ENCODE measurements around the gene DGKE. TPM values are rescaled to one million over a fixed set of nuclear protein-coding genes. Genes with fewer than 3 reads are reported as not detected.

Gene DGKE

DNA sequence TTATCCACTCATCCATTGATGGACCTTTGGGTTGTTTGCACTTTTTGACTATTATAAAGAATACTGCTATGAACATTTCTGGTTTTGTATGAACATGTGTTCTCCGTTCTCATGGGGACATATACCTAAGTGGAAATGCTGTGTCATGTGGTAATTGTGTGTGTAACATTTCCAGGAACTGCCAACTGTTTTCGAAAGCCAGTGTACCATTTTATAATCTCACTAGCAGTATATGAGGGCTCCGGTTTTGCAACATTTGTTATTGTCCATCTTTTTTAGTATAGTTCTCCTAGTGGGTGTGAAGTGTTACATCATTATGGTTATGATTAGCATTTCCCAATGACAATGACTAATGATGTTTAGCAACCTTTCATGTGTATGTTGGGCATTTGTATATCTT, 85.0 kb downstream of the DGKE start:
- no peak overlapping the region for H3K4me2 ChIP-seq (ENCODE audit: insufficient read depth, low read length, poor library complexity, severe bottlenecking)
- H2BK15ac ChIP-seq (ENCODE audit: low read length) = no peak overlapping the region
- DNase-seq (ENCODE audit: low spot score) = no peak
- no peak overlapping the region for H3K14ac ChIP-seq (ENCODE audit: low read length)
- no peak overlapping the region for H2AFZ ChIP-seq (ENCODE audit: low read length)
- no peak overlapping the region for H2BK120ac ChIP-seq (ENCODE audit: low read depth, low read length)
- H3K27ac ChIP-seq (replicated peaks; ENCODE audit: low read length) = no peak overlapping the region
- H3K23ac ChIP-seq (ENCODE audit: low read depth, low read length, poor library complexity) = no peak overlapping the region
- no peaks in the 10 kb centered on the region for H3K27me3 ChIP-seq (ENCODE audit: control insufficient read depth in 3 of 3, insufficient read depth in 3 of 3, low read depth in 1 of 3, low read length in 3 of 3)
- H3K79me1 ChIP-seq (ENCODE audit: low read depth, low read length) = no peaks in the 10 kb centered on the region
- no peak overlapping the region for H3K18ac ChIP-seq (ENCODE audit: low read length)
- no peak overlapping the region for H2AK5ac ChIP-seq (ENCODE audit: low read depth, low read length)
- H2BK5ac ChIP-seq (ENCODE audit: low read length) = no peak overlapping the region
- H4K91ac ChIP-seq (ENCODE audit: low read depth, low read length, poor library complexity) = no peak overlapping the region
- no peak overlapping the region for H3K4me3 ChIP-seq (ENCODE audit: low read length in 2 of 2)
- H4K8ac ChIP-seq (ENCODE audit: low read depth, low read length) = no peak overlapping the region
- no peak overlapping the region for H3K4ac ChIP-seq (ENCODE audit: low read length)
- no CpG with 5 or more reads among the region's 3 CpGs for WGBS, 2 donors (ENCODE audit: extremely low coverage in 2 of 2, insufficient read length in 2 of 2, insufficient replicate concordance in 1 of 2)
- no peaks in the 10 kb centered on the region for H3K9me3 ChIP-seq (replicated peaks in 1 of 2; ENCODE audit: control insufficient read depth in 2 of 2, insufficient read depth in 1 of 2, low read depth in 1 of 2, low read length in 2 of 2)
- no peaks in the 10 kb centered on the region for H3K36me3 ChIP-seq (replicated peaks in 1 of 2; ENCODE audit: control insufficient read depth in 2 of 2, insufficient read depth in 2 of 2, low read length in 2 of 2)
- H2BK12ac ChIP-seq (ENCODE audit: low read length) = no peak overlapping the region
- no peaks in the 10 kb centered on the region for H3K4me1 ChIP-seq (ENCODE audit: control insufficient read depth in 2 of 2, insufficient read depth in 1 of 2, low read depth in 1 of 2, low read length in 2 of 2)
- no peak overlapping the region for H3K9ac ChIP-seq (ENCODE audit: low read depth, low read length, poor library complexity)

Small RNA genes lying within 50 kb of the gene (small RNA-seq; reads per million reads assigned to genes)
- gene AC015912.2 (ENCODE audit: insufficient read depth) (not detected), gene RNU6-1158P (ENCODE audit: insufficient read depth) (not detected)

All from neuronal stem cell (in vitro differentiated cells).